HepG2 (cell line): Measurements from ENCODE around the gene CXCR5. TPM values are rescaled to one million over a fixed set of nuclear protein-coding genes. Genes with fewer than 3 reads are reported as not detected.
A peak's percentile ranks its signal among the peaks of the same experiment; 100 is the strongest.

Experiments
- ATAC-seq: fragments of 200-7000 bp; cut with Tn5 transposase; 3 replicates; pipeline ENCODE4 v1.9.1; 2020; ENCODE audit warnings: mild to moderate bottlenecking, moderate library complexity
- BruUV-seq: library from RNA; stranded (reverse); fragments of 400-500 nt; replicated peaks from 2 replicates; lab custom pipeline; 2021; lab: Mats Ljungman, UMichigan
- CTCF ChIA-PET: fragments of 300-600 bp; formaldehyde crosslinking; extraction: SDS; loops from one replicate; lab custom pipeline; 2021; ENCODE audit warnings: low total read pairs, inconsistent platforms, low intra/inter-chr PET ratio; lab: Yijun Ruan, JAX
- POLR2A ChIA-PET: fragments of 350-600 bp; sonication (Branson Sonifier 250); formaldehyde crosslinking; loops from one replicate; lab custom pipeline; 2020; ENCODE audit warnings: antibody characterized with exemption, inconsistent platforms; lab: Yijun Ruan, JAX
- DNase-seq: peaks from one replicate; pipeline ENCODE4 v3.0.0-alpha.2; 2015; ENCODE audit warnings: low spot score
- FAIRE-seq: peaks from 3 replicates; lab custom pipeline; 2011; peaks lifted over from hg19 to GRCh38; lab: Jason Lieb, UNC
- H2AFZ ChIP-seq: one replicate; pipeline ENCODE4 v1.6.1; 2011; ENCODE audit warnings: low read length, inconsistent platforms
- H3K27ac ChIP-seq: fragments of 300-600 bp; 3 replicates; pipeline ENCODE4 v1.8.0; 2011; ENCODE audit warnings: mixed run types, mild to moderate bottlenecking, mixed read lengths, low read length, inconsistent platforms; ENCODE audit not compliant: insufficient read depth; ENCODE audit errors: extremely low read length
- H3K27me3 ChIP-seq, 2 experiments: fragments of 200-600 bp in 1 of 2; 2 replicates in 1 of 2; 3 replicates in 1 of 2; pipeline versions ENCODE4 v1.6.0 to v1.8.0; 2011; ENCODE audit warnings: low read length in 2 of 2, mild to moderate bottlenecking in 2 of 2, moderate library complexity in 2 of 2, inconsistent platforms in 1 of 2; ENCODE audit not compliant: insufficient read depth in 2 of 2, control insufficient read depth in 1 of 2
- H3K36me3 ChIP-seq, 2 experiments: fragments of 200-600 bp in 1 of 2; replicated peaks in 1 of 2; 2 replicates in 1 of 2; 3 replicates in 1 of 2; pipeline versions ENCODE4 v1.5.1 to v1.8.0; 2011; ENCODE audit warnings: low read length in 2 of 2, inconsistent platforms in 1 of 2; ENCODE audit not compliant: insufficient read depth in 2 of 2, control insufficient read depth in 1 of 2
- H3K4me1 ChIP-seq: 2 replicates; pipeline ENCODE4 v1.5.1; 2012; ENCODE audit warnings: low read length, inconsistent platforms; ENCODE audit not compliant: insufficient read depth
- H3K4me2 ChIP-seq: 2 replicates; pipeline ENCODE4 v1.6.0; 2011; ENCODE audit warnings: low read depth, low read length, inconsistent platforms
- H3K4me3 ChIP-seq, 3 experiments: fragments of 200-600 bp in 1 of 3; sonication (generic), shearing (Covaris generic) in 1 of 3; replicated peaks in 1 of 3; 2 replicates each; pipeline ENCODE4 v1.5.1; 2011 to 2016; ENCODE audit warnings: low read length in 3 of 3, inconsistent platforms in 2 of 3, low read depth in 2 of 3, mild to moderate bottlenecking in 2 of 3, control low read depth in 1 of 3, mixed read lengths in 1 of 3; ENCODE audit not compliant: insufficient read depth in 1 of 3
- H3K79me2 ChIP-seq: one replicate; pipeline ENCODE4 v1.6.1; 2011; ENCODE audit warnings: low read length, inconsistent platforms; ENCODE audit not compliant: insufficient read depth
- H3K9ac ChIP-seq: 2 replicates; pipeline ENCODE4 v1.6.0; 2011; ENCODE audit warnings: mild to moderate bottlenecking, low read depth, low read length, inconsistent platforms; ENCODE audit not compliant: insufficient read depth
- H3K9me3 ChIP-seq: 2 replicates; pipeline ENCODE4 v1.5.1; 2012; ENCODE audit warnings: mild to moderate bottlenecking, low read length
- H4K20me1 ChIP-seq: 2 replicates; pipeline ENCODE4 v1.6.0; 2011; ENCODE audit warnings: inconsistent platforms, mild to moderate bottlenecking, low read length, moderate library complexity; ENCODE audit not compliant: insufficient read depth
- ARHGAP35 ChIP-seq: sonication (generic); formaldehyde crosslinking; IDR thresholded peaks from 2 replicates; pipeline ENCODE4 v1.9.0; 2022; ENCODE audit warnings: mild to moderate bottlenecking, inconsistent platforms, moderate library complexity, missing genetic modification reagents, borderline replicate concordance
- HMGA1 ChIP-seq: sonication (generic); formaldehyde crosslinking; conservative IDR thresholded peaks from 2 replicates; pipeline ENCODE4 v1.4.0; 2020; ENCODE audit warnings: missing genetic modification reagents
- MAFF ChIP-seq: IDR thresholded peaks from 2 replicates; pipeline ENCODE4 v1.6.1; 2011; ENCODE audit warnings: low read depth, low read length, improper control_type of control experiment
- NR2F6 ChIP-seq, 2 experiments: IDR thresholded peaks; 2 replicates each; pipeline ENCODE4 v1.6.1; 2016; ENCODE audit warnings: antibody characterized with exemption in 1 of 2, mild to moderate bottlenecking in 1 of 2
- STAT6 ChIP-seq: sonication (generic); formaldehyde crosslinking; IDR thresholded peaks from 2 replicates; pipeline ENCODE4 v1.4.0; 2020; ENCODE audit warnings: missing genetic modification reagents, mild to moderate bottlenecking, borderline replicate concordance
- TBL1XR1 ChIP-seq: fragments of 150-350 bp; IDR thresholded peaks from 2 replicates; pipeline ENCODE4 v1.6.1; 2014; ENCODE audit warnings: borderline replicate concordance, low read length; ENCODE audit not compliant: partially characterized antibody
- TOE1 ChIP-seq: sonication (generic); formaldehyde crosslinking; IDR thresholded peaks from 2 replicates; pipeline ENCODE4 v1.4.0; 2020; ENCODE audit warnings: mild to moderate bottlenecking, missing genetic modification reagents
- ZNF251 ChIP-seq: sonication (generic); formaldehyde crosslinking; IDR thresholded peaks from 2 replicates; pipeline ENCODE4 v1.9.0; 2021; ENCODE audit warnings: mild to moderate bottlenecking, missing genetic modification reagents
- ZNF276 ChIP-seq: sonication (generic); formaldehyde crosslinking; IDR thresholded peaks from 2 replicates; pipeline ENCODE4 v1.4.0; 2020; ENCODE audit warnings: mild to moderate bottlenecking, low read depth, missing genetic modification reagents
- ZNF605 ChIP-seq: sonication (generic); formaldehyde crosslinking; IDR thresholded peaks from 2 replicates; pipeline ENCODE4 v1.8.0; 2022; ENCODE audit warnings: mild to moderate bottlenecking, missing genetic modification reagents
- ZNF788 ChIP-seq: sonication (generic); formaldehyde crosslinking; IDR thresholded peaks from 2 replicates; pipeline ENCODE4 v1.5.0; 2020; ENCODE audit warnings: mild to moderate bottlenecking, missing genetic modification reagents, borderline replicate concordance
- WGBS: methylation state at CpG from one replicate; pipeline ENCODE4 v1.1.6; 2017; ENCODE audit warnings: low lambda C conversion rate; 5-methylcytosine and 5-hydroxymethylcytosine counted together
- in situ Hi-C: cut with HindIII; loops from 2 replicates; pipeline ENCODE4 v1.10.0; 2017; ENCODE audit warnings: low pct_unique_long_range_greater_than_20kb; ENCODE audit not compliant: extremely low pct_ligation_motif_present
- intact Hi-C: fragments of 100-400 bp; cut with micrococcal nuclease; formaldehyde crosslinking; loops from one replicate; pipeline ENCODE4 v1.10.0; 2022; ENCODE audit not compliant: unreplicated experiment
- polyA plus RNA-seq, 8 experiments: library from polyadenylated mRNA; depleted of rRNA in 3 of 8; stranded (reverse) in 7 of 8; unstranded in 1 of 8; fragments of >200 nt; fragmentation: Illumina TruSeq in 4 of 8; extraction: Trizol in 4 of 8; gene quantifications; 2 replicates each; pipeline versions ENCODE4 v1.2.1 to v1.2.3, GENCODE V29; 2011 to 2016; ENCODE audit warnings: low read depth in 4 of 8, missing spikeins in 1 of 8, mixed read lengths in 1 of 8; ENCODE audit not compliant: insufficient read depth in 1 of 8
- total RNA-seq, 5 experiments: library from RNA; depleted of rRNA; stranded (reverse); fragments of >200 nt; fragmentation: Illumina TruSeq; extraction: Trizol; gene quantifications; 2 replicates each; pipeline ENCODE4 v1.2.3, GENCODE V29; 2016; ENCODE audit warnings: low read depth in 1 of 5
- TF ChIP-seq, protein P1 (sequence below): sonication (generic); formaldehyde crosslinking; IDR thresholded peaks from 2 replicates; pipeline ENCODE4 v1.5.0; 2020; ENCODE audit warnings: missing genetic modification reagents

The CXCR5 gene
- total and polyA plus RNA-seq, 2 of the 13 experiments (the other 11 are each of a cell fraction or from before 2014, with no cell fraction given) = not detected

DNA sequence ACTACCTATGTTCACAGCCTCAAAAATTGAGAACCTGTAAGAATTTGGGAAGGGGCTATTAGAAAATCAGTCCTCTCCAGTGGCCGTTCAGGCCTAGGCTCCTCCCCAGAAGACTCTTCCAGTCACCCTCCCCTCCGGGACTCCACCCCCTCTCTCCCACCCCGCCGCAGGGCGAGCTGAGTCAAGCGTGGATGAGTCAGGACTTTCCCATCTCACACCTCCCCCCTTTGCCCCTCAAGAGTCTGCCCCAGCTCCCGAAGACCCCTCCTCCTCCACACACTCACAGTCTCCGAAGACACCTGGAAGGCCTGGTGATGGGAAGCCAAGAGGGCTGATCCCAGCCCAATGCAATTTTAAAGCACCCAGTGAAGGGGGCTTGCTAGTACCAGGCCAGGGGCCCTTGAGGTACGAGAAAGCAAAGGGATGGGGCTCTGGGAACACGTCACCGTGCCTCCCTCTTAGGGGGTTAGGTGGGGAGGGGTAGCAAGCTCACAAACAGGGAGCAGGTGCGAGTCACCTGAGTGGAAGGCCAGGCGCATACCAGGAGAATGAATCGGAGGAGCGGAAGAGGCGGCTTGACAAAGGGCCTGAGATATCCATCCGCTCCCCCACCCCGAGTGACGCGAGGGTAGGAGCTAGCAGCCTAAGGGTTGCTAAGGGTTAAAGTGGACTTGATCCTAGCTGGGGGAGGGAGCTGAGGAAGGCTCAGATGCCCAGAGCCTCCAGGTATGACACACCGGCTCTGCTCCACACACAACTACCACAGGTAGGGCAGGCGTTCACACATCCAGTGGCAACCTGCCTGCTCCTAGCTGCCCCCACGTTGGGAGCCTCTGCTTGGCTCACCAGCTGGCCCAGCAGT lies 28.4 kb downstream of the CXCR5 start (continued):
- no peak for TF ChIP-seq ZNF276
- no peak for TF ChIP-seq HMGA1 (CRISPR knock-in tag)
- TF ChIP-seq, all 625 proteins: peak for 83

GRCh38 chr11:118912742-118913410 lies 29.2 kb downstream of the CXCR5 start:
- Histone ChIP-seq H3K9me3 (no peaks in the 10 kb centered on the region), H3K9ac (peak overlapping the region; percentile 86), H3K4me3 (peak overlapping the region in 2 of 3 experiments; percentile 43 to 78; a peak in 2 of 6 replicates), H3K27ac (peak overlapping the region; percentile 89), H3K4me2 (peak overlapping the region; percentile 95), H4K20me1 (no peaks in the 10 kb centered on the region), H3K27me3 (no peaks in the 10 kb centered on the region; a peak in 1 of 5 replicates), H3K36me3 (0 out of 5 replicates have a peak, but pooled peaks cover 0 to 7% of the 10 kb centered on the region in 2 experiments), H2AFZ (no peak overlapping the region), H3K79me2 (peaks cover 11% of the 10 kb centered on the region), H3K4me1 (peaks cover 93% of the 10 kb centered on the region)
- POLR2A ChIA-PET = interaction anchor here (1.0 to 3.6 kb wide), 2 partner anchors 121 to 126 kb away, joined by 3 to 35 read pairs; partner anchors contain the start of gene DDX6
- intact Hi-C loops = no loop called here
- WGBS = 40% methylated on average over 1 of the region's 12 CpGs
- in situ Hi-C loops = no loop called here
- BruUV-seq = no TSS peak
- ATAC-seq = no peak
- DNase-seq = no peak
- no peak for FAIRE-seq
- CTCF ChIA-PET = no interaction called here
- no peak for TF ChIP-seq MAFF
- TF ChIP-seq ZNF788 (CRISPR knock-in tag) = no peak
- no peak for TF ChIP-seq TBL1XR1
- peak; percentile 48; the same call in 1 of the 2 replicates for TF ChIP-seq NR2F6 (IDR thresholded peaks at IDR 0.05)
- TF ChIP-seq NR2F6 (CRISPR knock-in tag; IDR thresholded peaks at IDR 0.05) = peak; percentile 61; the same call in 1 of the 2 replicates
- TF ChIP-seq TOE1 = no peak
- no peak for TF ChIP-seq ARHGAP35 (CRISPR knock-in tag)
- no peak for TF ChIP-seq STAT6
- TF ChIP-seq, protein P1, sequence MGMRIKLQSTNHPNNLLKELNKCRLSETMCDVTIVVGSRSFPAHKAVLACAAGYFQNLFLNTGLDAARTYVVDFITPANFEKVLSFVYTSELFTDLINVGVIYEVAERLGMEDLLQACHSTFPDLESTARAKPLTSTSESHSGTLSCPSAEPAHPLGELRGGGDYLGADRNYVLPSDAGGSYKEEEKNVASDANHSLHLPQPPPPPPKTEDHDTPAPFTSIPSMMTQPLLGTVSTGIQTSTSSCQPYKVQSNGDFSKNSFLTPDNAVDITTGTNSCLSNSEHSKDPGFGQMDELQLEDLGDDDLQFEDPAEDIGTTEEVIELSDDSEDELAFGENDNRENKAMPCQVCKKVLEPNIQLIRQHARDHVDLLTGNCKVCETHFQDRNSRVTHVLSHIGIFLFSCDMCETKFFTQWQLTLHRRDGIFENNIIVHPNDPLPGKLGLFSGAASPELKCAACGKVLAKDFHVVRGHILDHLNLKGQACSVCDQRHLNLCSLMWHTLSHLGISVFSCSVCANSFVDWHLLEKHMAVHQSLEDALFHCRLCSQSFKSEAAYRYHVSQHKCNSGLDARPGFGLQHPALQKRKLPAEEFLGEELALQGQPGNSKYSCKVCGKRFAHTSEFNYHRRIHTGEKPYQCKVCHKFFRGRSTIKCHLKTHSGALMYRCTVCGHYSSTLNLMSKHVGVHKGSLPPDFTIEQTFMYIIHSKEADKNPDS (CRISPR knock-in tag) = no peak
- TF ChIP-seq ZNF605 (CRISPR knock-in tag) = 0 out of 2 replicates have a peak, but pooled peaks have one; percentile 32
- TF ChIP-seq ZNF251 (CRISPR knock-in tag) = no peak
